ENCODE measurements around the gene TENM4. TPM values are rescaled to one million over a fixed set of nuclear protein-coding genes. Genes with fewer than 3 reads are reported as not detected.

TENM4 gene
- total and polyA plus RNA-seq, 2 of the 8 experiments (the other 6 are each of a cell fraction or from before 2014, with no cell fraction given) = 3.5 to 7.2 TPM

DNA sequence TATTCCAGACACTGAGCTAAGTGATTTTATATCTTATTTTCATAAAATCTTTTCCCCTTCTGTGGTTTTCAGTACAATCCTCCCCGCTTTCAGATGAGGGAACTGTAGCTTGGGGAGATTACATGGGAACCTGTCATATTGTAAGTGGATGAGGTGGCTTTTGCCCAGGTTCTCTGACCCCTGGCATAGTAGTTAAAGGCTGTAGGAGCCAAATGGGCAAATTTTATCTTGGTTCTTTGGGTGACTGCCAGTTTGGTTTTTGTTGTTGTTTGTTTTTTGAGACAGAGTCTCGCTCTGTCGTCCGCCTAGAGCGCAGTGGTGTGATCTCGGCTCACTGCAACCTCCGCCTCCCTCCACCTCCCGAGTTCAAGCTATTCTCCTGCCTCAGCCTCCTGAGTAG is 454.5 kb downstream of the TENM4 start:
- H2BK5ac ChIP-seq (ENCODE audit: low read depth, low read length) = no peak overlapping the region
- H3K9me3 ChIP-seq (ENCODE audit: insufficient read depth in 2 of 2, low read depth in 1 of 2, low read length in 1 of 2) = no peaks in the 10 kb centered on the region
- no peak overlapping the region for H2AK5ac ChIP-seq (ENCODE audit: low read depth, low read length)
- no peak overlapping the region for H4K91ac ChIP-seq (replicated peaks; ENCODE audit: insufficient read length, low read length)
- no peak overlapping the region for H3K18ac ChIP-seq (ENCODE audit: extremely low read depth, low read length)
- H3K4ac ChIP-seq (replicated peaks; ENCODE audit: insufficient read length, low read depth, low read length) = no peak overlapping the region
- H3K27ac ChIP-seq (ENCODE audit: low read depth, low read length) = no peak overlapping the region
- no peaks in the 10 kb centered on the region for H3K79me2 ChIP-seq (ENCODE audit: control insufficient read depth in 1 of 2, insufficient read depth in 2 of 2, low read length in 2 of 2)
- FAIRE-seq (no peak), DNase-seq (ENCODE audit: low read depth in 1 of 2, low spot score in 2 of 2) (no peak)
- no peak overlapping the region for H2AFZ ChIP-seq (ENCODE audit: low read length)
- 98% methylated on average over 8 of the region's 8 CpGs; no CpG with 5 or more reads in 1 of the 2 experiments for WGBS, 2 experiments (ENCODE audit: extremely low coverage in 1 of 2, insufficient coverage in 1 of 2, insufficient read length in 1 of 2, insufficient replicate concordance in 2 of 2, low coverage in 1 of 2, low lambda C conversion rate in 2 of 2, missing lambda C conversion rate in 1 of 2)
- no peak overlapping the region for H3K9ac ChIP-seq (replicated peaks in 1 of 4; ENCODE audit: extremely low read depth in 1 of 4, low read depth in 3 of 4, low read length in 3 of 4)
- H3K27me3 ChIP-seq (replicated peaks in 1 of 4; ENCODE audit: control insufficient read depth in 3 of 4, extremely low read depth in 1 of 4, insufficient read depth in 3 of 4, low read length in 3 of 4) = no peaks in the 10 kb centered on the region
- no peak overlapping the region for H3K14ac ChIP-seq (ENCODE audit: insufficient read length)
- H4K5ac ChIP-seq (ENCODE audit: insufficient read length, low read depth, low read length) = no peak overlapping the region
- no peaks in the 10 kb centered on the region for H3K36me3 ChIP-seq (ENCODE audit: control insufficient read depth in 2 of 4, insufficient read depth in 4 of 4, low read length in 3 of 4)
- no peak overlapping the region for H2BK20ac ChIP-seq (ENCODE audit: low read length)
- no peaks in the 10 kb centered on the region for H4K20me1 ChIP-seq (replicated peaks in 1 of 2; ENCODE audit: control insufficient read depth in 1 of 2, insufficient read depth in 2 of 2, low read length in 2 of 2)
- POLR2A ChIA-PET (ENCODE audit: partially characterized antibody) = no interaction called here
- no peaks in the 10 kb centered on the region for H3K23me2 ChIP-seq (ENCODE audit: low read depth, low read length)
- no peaks in the 10 kb centered on the region for H3K79me1 ChIP-seq (ENCODE audit: low read depth, low read length)
- no peak overlapping the region for H2BK12ac ChIP-seq (ENCODE audit: low read depth, low read length)
- H3K4me2 ChIP-seq (ENCODE audit: insufficient read depth in 1 of 2, low read depth in 2 of 2, low read length in 2 of 2) = no peak overlapping the region
- TF ChIP-seq TEAD4 (IDR thresholded peaks at IDR 0.05; ENCODE audit: low read depth, low read length) (no peak), KDM1A (IDR thresholded peaks at IDR 0.05; ENCODE audit: borderline replicate concordance, low read length) (no peak), CHD1 (IDR thresholded peaks at IDR 0.05; ENCODE audit: low read depth, low read length) (no peak), BRCA1 (IDR thresholded peaks at IDR 0.05; ENCODE audit: low read depth, low read length) (no peak), SIX5 (IDR thresholded peaks at IDR 0.05; ENCODE audit: low read depth, low read length) (no peak), KDM5A (IDR thresholded peaks at IDR 0.05; ENCODE audit: low read length) (no peak), SUZ12 (IDR thresholded peaks at IDR 0.05; ENCODE audit: low read length) (no peak), CTBP2 (IDR thresholded peaks at IDR 0.05; ENCODE audit: borderline replicate concordance, insufficient read depth, insufficient read length, low read length) (no peak), RFX5 (IDR thresholded peaks at IDR 0.05; ENCODE audit: borderline replicate concordance, low read depth, low read length) (no peak), JUN (IDR thresholded peaks at IDR 0.05; ENCODE audit: low read depth, low read length) (no peak), SP1 (IDR thresholded peaks at IDR 0.05; ENCODE audit: low read depth, low read length) (no peak), NANOG (IDR thresholded peaks at IDR 0.05; ENCODE audit: insufficient read depth, low read depth, low read length, poor library complexity, severe bottlenecking) (no peak)
- peaks cover 0 to 3% (median 0%) of the 10 kb centered on the region in 4 experiments; a peak in 2 of 7 replicates for H3K4me1 ChIP-seq (replicated peaks in 1 of 4; ENCODE audit: control insufficient read depth in 3 of 4, insufficient read depth in 4 of 4, low read length in 3 of 4)
- no peak overlapping the region for H3K56ac ChIP-seq (replicated peaks; ENCODE audit: insufficient read length, low read depth, low read length)
- no peak overlapping the region for H2BK15ac ChIP-seq (ENCODE audit: low read length)
- H2BK120ac ChIP-seq (replicated peaks; ENCODE audit: low read depth, low read length) = no peak overlapping the region
- no peak overlapping the region for H3K4me3 ChIP-seq (ENCODE audit: extremely low read depth in 1 of 4, insufficient read depth in 2 of 4, low read depth in 3 of 4, low read length in 4 of 4)
- no peak overlapping the region for H3K23ac ChIP-seq (ENCODE audit: insufficient read length)
- H4K8ac ChIP-seq (ENCODE audit: extremely low read depth, insufficient read depth, low read length) = no peak overlapping the region
- CTCF ChIA-PET (ENCODE audit: partially characterized antibody) = no interaction called here
